Measurements from ENCODE around the gene FTHL17.

DNA sequence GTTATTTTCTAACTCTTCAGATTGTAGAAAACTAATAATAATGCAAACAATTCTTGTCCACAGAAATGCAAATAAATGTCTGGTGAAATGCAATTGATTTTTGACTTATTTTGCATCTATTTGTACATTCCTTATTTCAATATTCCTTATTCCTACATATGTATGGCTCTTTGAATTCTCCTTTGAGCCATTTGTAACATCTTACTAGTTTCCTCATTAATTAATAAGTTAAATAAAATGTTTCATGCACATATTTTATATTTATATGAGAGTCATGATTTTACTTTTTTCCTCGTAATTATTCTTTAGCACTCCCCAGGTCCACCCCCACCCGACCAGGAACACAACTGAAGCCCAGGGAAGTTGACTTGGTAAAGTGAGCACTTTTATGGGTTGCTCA, 2.7 kb upstream of the FTHL17 start:
- TF ChIP-seq CTCF (IDR thresholded peaks at IDR 0.05): no peak
- no peak for TF ChIP-seq POLR2A (IDR thresholded peaks at IDR 0.05)

Measured in uterus (tissue), 2 donors.